Type B pancreatic cell (in vitro differentiated cells): Measurements from ENCODE around the gene DACT3. TPM values are rescaled to one million over a fixed set of nuclear protein-coding genes. Genes with fewer than 3 reads are reported as not detected.

Experiments
- DNase-seq: peaks from one replicate; pipeline ENCODE4 v3.0.0; 2021; ENCODE audit warnings: mixed read lengths; ENCODE audit not compliant: unreplicated experiment; ENCODE audit errors: extremely low spot score
- H3K27ac Mint-ChIP-seq: 2 replicates; pipeline ENCODE4 v1.8.0; 2021; ENCODE audit warnings: mild to moderate bottlenecking, mixed read lengths
- H3K27me3 Mint-ChIP-seq: 2 replicates; pipeline ENCODE4 v1.8.0; 2021; ENCODE audit warnings: mixed read lengths
- H3K36me3 Mint-ChIP-seq: 2 replicates; pipeline ENCODE4 v1.8.0; 2021; ENCODE audit warnings: mixed read lengths
- H3K4me1 Mint-ChIP-seq: one replicate; pipeline ENCODE4 v1.8.0; 2021; ENCODE audit warnings: mixed read lengths; ENCODE audit not compliant: unreplicated experiment
- H3K4me3 Mint-ChIP-seq: 2 replicates; pipeline ENCODE4 v1.8.0; 2021; ENCODE audit warnings: mild to moderate bottlenecking, mixed read lengths
- H3K9me3 Mint-ChIP-seq: 2 replicates; pipeline ENCODE4 v1.8.0; 2021; ENCODE audit warnings: mixed read lengths
- CTCF ChIP-seq: fragments of 200-600 bp; sonication (generic); conservative IDR thresholded peaks from 2 replicates; pipeline ENCODE4 v1.5.0; 2021; ENCODE audit warnings: antibody characterized with exemption, mild to moderate bottlenecking
- total RNA-seq: library from RNA; stranded (reverse); gene quantifications from 2 replicates; pipeline ENCODE4 v1.2.1, GENCODE V29; 2021; ENCODE audit warnings: low replicate concordance

DACT3 gene
- total RNA-seq, 1 donor from 2014 or later: 24.5 TPM

- Mint-ChIP-seq H3K27me3 (peaks cover 2% of the 10 kb centered on the region), H3K4me1 (peaks cover 26% of the 10 kb centered on the region), H3K27ac (no peak overlapping the region), H3K9me3 (no peaks in the 10 kb centered on the region), H3K4me3 (peak overlapping the region; percentile 28), H3K36me3 (peaks cover 16% of the 10 kb centered on the region)
- DNase-seq: peak; percentile 57
- no peak for TF ChIP-seq CTCF
Observed at GRCh38 chr19:46604781-46605355, 56.1 kb downstream of the DACT3 start.

- peak overlapping the region; percentile 100 for H3K4me3 Mint-ChIP-seq
- H3K27ac Mint-ChIP-seq: peak overlapping the region; percentile 87
- H3K4me1 Mint-ChIP-seq: peaks cover 22% of the 10 kb centered on the region
- H3K9me3 Mint-ChIP-seq: no peaks in the 10 kb centered on the region
- H3K27me3 Mint-ChIP-seq: peaks cover 2% of the 10 kb centered on the region
- peak; percentile 56 for DNase-seq
- TF ChIP-seq CTCF: no peak
- H3K36me3 Mint-ChIP-seq: peaks cover 11% of the 10 kb centered on the region
Observed at GRCh38 chr19:46603752-46604231, 57.2 kb downstream of the DACT3 start.

GRCh38 chr19:46603195-46603637 is 57.8 kb downstream of the DACT3 start:
- peaks cover 5% of the 10 kb centered on the region for H3K9me3 Mint-ChIP-seq
- H3K27me3 Mint-ChIP-seq: peaks cover 2% of the 10 kb centered on the region
- peak; percentile 40 for DNase-seq
- peak overlapping the region; percentile 100 for H3K4me3 Mint-ChIP-seq
- peaks cover 11% of the 10 kb centered on the region for H3K36me3 Mint-ChIP-seq
- H3K4me1 Mint-ChIP-seq: peaks cover 22% of the 10 kb centered on the region
- peak overlapping the region; percentile 87 for H3K27ac Mint-ChIP-seq
- TF ChIP-seq CTCF: no peak

GRCh38 chr19:46602392-46603194 is 58.4 kb downstream of the DACT3 start:
- no peak for TF ChIP-seq CTCF
- Mint-ChIP-seq H3K4me1 (peaks cover 22% of the 10 kb centered on the region), H3K27ac (peak overlapping the region; percentile 87), H3K27me3 (peaks cover 2% of the 10 kb centered on the region), H3K9me3 (peaks cover 7% of the 10 kb centered on the region), H3K4me3 (peak overlapping the region; percentile 100), H3K36me3 (peaks cover 5% of the 10 kb centered on the region)
- no peak for DNase-seq

GRCh38 chr19:46601318-46602224 is 59.4 kb downstream of the DACT3 start, which contains the start of gene CALM3:
Gene CALM3 (plus strand): TSS chr19:46601330. CDS start chr19:46601435, 105 bp downstream.
- H3K27me3 Mint-ChIP-seq: peaks cover 2% of the 10 kb centered on the region
- H3K4me1 Mint-ChIP-seq: peaks cover 21% of the 10 kb centered on the region
- peak within 1 kb of the TSS; percentile 100 for H3K27ac Mint-ChIP-seq
- no peak for TF ChIP-seq CTCF
- no peak for DNase-seq
- peaks cover 7% of the 10 kb centered on the region for H3K9me3 Mint-ChIP-seq
- H3K4me3 Mint-ChIP-seq: peak within 1 kb of the TSS; percentile 100
- H3K36me3 Mint-ChIP-seq: peaks cover 5% of the 10 kb centered on the region
